T-cell (primary cell): Measurements from ENCODE around the gene DTX2. TPM values are rescaled to one million over a fixed set of nuclear protein-coding genes. Genes with fewer than 3 reads are reported as not detected.
"Not testable (repeated sequence)": the region's sequence is repeated elsewhere in the genome, so short reads cannot be mapped to it uniquely, and the experiment has no call there.

Experiments used
- ATAC-seq, 4 experiments: fragments of 200-7000 bp in 3 of 4; fragments of 150-1000 bp in 1 of 4; cut with Tn5 transposase; replicated peaks in 1 of 4; 1 replicate in 3 of 4; 2 replicates in 1 of 4; pipeline ENCODE4 v1.10.0; 2021; ENCODE audit warnings: moderate library complexity in 3 of 4, mild to moderate bottlenecking in 2 of 4, moderate number of reproducible peaks in 1 of 4
- CTCF ChIA-PET, 2 donors: fragments of 300-600 bp; sonication (Branson Sonifier 250); formaldehyde crosslinking; loops; one replicate each; lab custom pipeline; 2022; ENCODE audit warnings: antibody characterized with exemption in 2 of 2; lab: Charles Lee
- POLR2A ChIA-PET, 2 donors: fragments of 300-600 bp; sonication (Branson Sonifier 250); formaldehyde crosslinking; loops; one replicate each; lab custom pipeline; 2022; ENCODE audit warnings: antibody characterized with exemption in 2 of 2; lab: Charles Lee
- DNase-seq, 35 experiments: peaks; one replicate each; pipeline versions ENCODE4 v3.0.0 to v3.0.0-alpha.2; 2013 to 2023
- H3K27ac ChIP-seq: one replicate; pipeline ENCODE4 v1.5.1; 2013; ENCODE audit warnings: low read length
- H3K27me3 ChIP-seq, 2 experiments: replicated peaks in 1 of 2; 1 replicate in 1 of 2; 2 replicates in 1 of 2; pipeline versions ENCODE4 v1.6.1 to v1.7.0; 2013; ENCODE audit warnings: low read length in 1 of 2, mixed read lengths in 1 of 2; ENCODE audit not compliant: control insufficient read depth in 2 of 2, insufficient read depth in 2 of 2; ENCODE audit errors: extremely low read depth in 1 of 2
- H3K36me3 ChIP-seq, 2 donors: 1 replicate in 1 of 2; 2 replicates in 1 of 2; pipeline versions ENCODE4 v1.6.1 to v1.7.0; 2013; ENCODE audit warnings: low read length in 1 of 2; ENCODE audit not compliant: control insufficient read depth in 2 of 2, insufficient read depth in 1 of 2; ENCODE audit errors: extremely low read depth in 1 of 2
- H3K4me1 ChIP-seq, 2 experiments: 1 replicate in 1 of 2; 2 replicates in 1 of 2; pipeline versions ENCODE4 v1.6.1 to v1.7.0; 2013; ENCODE audit warnings: low read length in 2 of 2, mixed read lengths in 1 of 2; ENCODE audit not compliant: insufficient read depth in 2 of 2, control insufficient read depth in 1 of 2; ENCODE audit errors: extremely low read depth in 1 of 2
- H3K4me3 ChIP-seq, 2 donors: 1 replicate in 1 of 2; 2 replicates in 1 of 2; pipeline versions ENCODE4 v1.5.1 to v1.7.0; 2013; ENCODE audit warnings: mild to moderate bottlenecking in 2 of 2, low read length in 1 of 2, moderate library complexity in 1 of 2; ENCODE audit not compliant: control insufficient read depth in 1 of 2; ENCODE audit errors: extremely low read depth in 1 of 2
- H3K9me3 ChIP-seq: 2 replicates; pipeline ENCODE4 v1.7.0; 2013
- H3K27ac Mint-ChIP-seq, 2 donors: one replicate each; pipeline ENCODE4 v1.8.0; 2020 to 2021; ENCODE audit warnings: mild to moderate bottlenecking in 2 of 2, mixed read lengths in 2 of 2
- H3K27me3 Mint-ChIP-seq, 2 donors: one replicate each; pipeline ENCODE4 v1.8.0; 2021 to 2022; ENCODE audit warnings: mixed read lengths in 2 of 2
- H3K36me3 Mint-ChIP-seq: one replicate; pipeline ENCODE4 v1.8.0; 2021; ENCODE audit warnings: mixed read lengths
- H3K4me1 Mint-ChIP-seq, 3 donors: one replicate each; pipeline ENCODE4 v1.8.0; 2020 to 2022; ENCODE audit warnings: mixed read lengths in 3 of 3, mild to moderate bottlenecking in 1 of 3
- H3K4me3 Mint-ChIP-seq, 3 donors: one replicate each; pipeline ENCODE4 v1.8.0; 2020 to 2022; ENCODE audit warnings: mild to moderate bottlenecking in 3 of 3, mixed read lengths in 3 of 3, moderate library complexity in 3 of 3
- H3K9me3 Mint-ChIP-seq, 3 donors: one replicate each; pipeline ENCODE4 v1.8.0; 2020 to 2022; ENCODE audit warnings: mixed read lengths in 3 of 3
- WGBS: methylation state at CpG from one replicate; pipeline ENCODE4 v1.1.5; 2013; ENCODE audit warnings: missing lambda C conversion rate; ENCODE audit not compliant: insufficient coverage; 5-methylcytosine and 5-hydroxymethylcytosine counted together
- total RNA-seq, 35 experiments: library from RNA in 6 of 35; stranded (reverse) in 6 of 35; fragments of 120-200 nt in 1 of 35; gene quantifications; one replicate each; pipeline versions ENCODE4 v1.2.1 to v1.2.4 and lab custom pipeline; 2013 to 2026

DTX2 gene
- total RNA-seq, 5 donors from 2014 or later (not counting 1 experiment from before 2014, with no cell fraction given): 29.0 to 56.6 (median 42.3) TPM

- ChIA-PET CTCF (no interaction called here), POLR2A (interaction anchor here in 1 of 2 donors (0.7 kb wide), 1 partner anchor 141 kb away, joined by 6 read pairs; no protein-coding TSS in a partner anchor)
- Mint-ChIP-seq H3K4me1 (peaks cover 1 to 8% (median 6%) of the 10 kb centered on the region in 3 donors), H3K27ac (peak overlapping the region in 1 of 2 donors; percentile 22), H3K9me3 (no peaks in the 10 kb centered on the region), H3K27me3 (peaks cover 0 to 7% of the 10 kb centered on the region in 2 donors), H3K36me3 (no peaks in the 10 kb centered on the region), H3K4me3 (no peak overlapping the region)
- ATAC-seq (no peak), DNase-seq (no peak)
- H3K27me3 ChIP-seq: peaks cover 0 to 17% of the 10 kb centered on the region in 2 experiments
- H3K4me1 ChIP-seq: peaks cover 0 to 8% of the 10 kb centered on the region in 2 experiments
- H3K9me3 ChIP-seq: no peaks in the 10 kb centered on the region
- WGBS: 79% methylated on average over 5 of the region's 9 CpGs
- no peaks in the 10 kb centered on the region for H3K36me3 ChIP-seq
- no peak overlapping the region for H3K27ac ChIP-seq
- no peak overlapping the region for H3K4me3 ChIP-seq
These were observed 36.4 kb upstream of the DTX2 start for GRCh38 chr7:76425156-76425555.

- H3K4me1 ChIP-seq, H3K36me3 ChIP-seq, H3K4me1 Mint-ChIP-seq, H3K9me3 ChIP-seq, H3K4me3 Mint-ChIP-seq, DNase-seq, H3K9me3 Mint-ChIP-seq, ATAC-seq, H3K4me3 ChIP-seq, H3K27me3 Mint-ChIP-seq, H3K27ac Mint-ChIP-seq, H3K27ac ChIP-seq, CTCF ChIA-PET, H3K36me3 Mint-ChIP-seq: not testable (repeated sequence)
- POLR2A ChIA-PET: interaction anchor here in 1 of 2 donors (0.7 kb wide), 1 partner anchor 142 kb away, joined by 6 read pairs; no protein-coding TSS in a partner anchor
- 100% methylated on average over 1 of the region's 4 CpGs for WGBS
- H3K27me3 ChIP-seq: peaks cover 0 to 17% of the 10 kb centered on the region in 2 experiments
These were observed 36.0 kb upstream of the DTX2 start for GRCh38 chr7:76425558-76425957.

GRCh38 chr7:76426246-76426645, 35.3 kb upstream of the DTX2 start:
- ChIA-PET POLR2A (no interaction called here), CTCF (interaction anchor here in 1 of 2 donors (0.6 kb wide), 1 partner anchor 54 kb away, joined by 3 read pairs; no protein-coding TSS in a partner anchor)
- Mint-ChIP-seq H3K4me1 (peaks cover 0 to 8% (median 6%) of the 10 kb centered on the region in 3 donors), H3K4me3 (no peak overlapping the region), H3K36me3 (no peaks in the 10 kb centered on the region), H3K9me3 (no peaks in the 10 kb centered on the region), H3K27ac (no peak overlapping the region), H3K27me3 (peaks cover 0 to 6% of the 10 kb centered on the region in 2 donors)
- no peak for DNase-seq
- no peak for ATAC-seq
- H3K27ac ChIP-seq: no peak overlapping the region
- H3K27me3 ChIP-seq: peaks cover 0 to 17% of the 10 kb centered on the region in 2 experiments
- peaks cover 0 to 8% of the 10 kb centered on the region in 2 experiments for H3K4me1 ChIP-seq
- WGBS: 93% methylated on average over 3 of the region's 4 CpGs
- no peak overlapping the region for H3K4me3 ChIP-seq
- H3K36me3 ChIP-seq: no peaks in the 10 kb centered on the region
- no peaks in the 10 kb centered on the region for H3K9me3 ChIP-seq

DNA sequence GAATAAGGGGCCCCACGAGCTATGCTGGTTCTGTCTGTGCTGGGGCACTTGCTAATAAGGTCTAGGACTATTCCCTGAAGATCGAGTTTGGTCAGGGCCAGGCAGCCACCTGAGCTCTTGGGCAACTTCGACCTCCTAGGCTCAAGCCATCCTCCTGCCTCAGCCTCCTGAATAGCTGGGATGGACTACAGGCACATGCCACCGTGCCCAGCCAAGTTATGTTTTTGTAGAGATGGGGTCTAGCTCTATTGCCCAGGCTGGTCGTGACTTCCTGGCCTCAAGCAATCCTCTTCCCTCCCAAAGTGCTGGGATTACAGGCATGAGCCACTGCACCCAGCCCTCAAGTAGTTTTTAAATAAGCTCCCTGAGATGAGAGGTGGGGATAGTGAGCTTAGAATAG, 33.9 kb upstream of the DTX2 start:
- Histone ChIP-seq H3K4me1 (peaks cover 0 to 8% of the 10 kb centered on the region in 2 experiments), H3K36me3 (no peaks in the 10 kb centered on the region), H3K27me3 (peaks cover 0 to 11% of the 10 kb centered on the region in 2 experiments), H3K4me3 (no peak overlapping the region), H3K27ac (no peak overlapping the region), H3K9me3 (no peaks in the 10 kb centered on the region)
- H3K27ac Mint-ChIP-seq: no peak overlapping the region
- ChIA-PET CTCF (interaction anchor here in 1 of 2 donors (0.6 kb wide), 1 partner anchor 9 kb away, joined by 5 read pairs; no protein-coding TSS in a partner anchor), POLR2A (no interaction called here)
- H3K9me3 Mint-ChIP-seq: no peaks in the 10 kb centered on the region
- H3K4me1 Mint-ChIP-seq: peaks cover 0 to 8% (median 6%) of the 10 kb centered on the region in 3 donors
- H3K4me3 Mint-ChIP-seq: no peak overlapping the region
- no peak for ATAC-seq
- DNase-seq: no peak
- WGBS: 86% methylated on average over 2 of the region's 5 CpGs
- peaks cover 0 to 3% of the 10 kb centered on the region in 2 donors for H3K27me3 Mint-ChIP-seq
- no peaks in the 10 kb centered on the region for H3K36me3 Mint-ChIP-seq

DNA sequence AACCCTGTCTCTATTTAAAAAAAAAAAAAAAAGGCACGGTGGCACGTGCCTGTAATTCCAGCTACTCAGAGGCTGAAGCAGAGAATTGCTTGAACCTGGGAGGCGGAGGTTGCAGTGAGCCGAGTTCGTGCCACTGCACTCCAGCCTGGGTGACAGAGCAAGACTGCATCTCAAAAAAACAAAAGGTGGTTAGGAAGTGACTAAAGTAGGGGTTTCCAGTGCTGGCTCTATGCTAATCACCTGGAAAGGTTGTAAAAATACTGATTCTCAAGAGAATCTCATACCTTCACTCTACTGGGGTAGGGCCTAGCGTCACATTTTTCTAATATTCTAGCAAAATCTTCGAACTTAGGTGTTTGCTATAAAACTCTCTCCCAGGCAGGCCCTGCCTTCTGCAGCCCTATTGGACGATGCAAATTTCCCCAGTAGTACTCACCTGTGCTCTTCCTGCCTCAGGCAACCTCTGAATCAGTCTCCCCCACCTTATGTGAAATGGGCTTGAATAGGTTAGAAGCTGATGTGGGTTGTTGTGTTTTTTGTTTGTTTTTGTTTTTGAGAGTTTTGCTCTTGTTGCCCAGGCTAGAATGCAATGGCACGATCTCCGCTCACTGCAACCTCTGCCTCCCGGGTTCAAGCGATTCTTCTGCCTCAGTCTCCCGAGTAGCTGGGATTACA, 33.2 kb upstream of the DTX2 start:
- H3K4me3 Mint-ChIP-seq: no peak overlapping the region

GRCh38 chr7:76428868-76429805, 32.4 kb upstream of the DTX2 start:
- Mint-ChIP-seq H3K27me3 (no peaks in the 10 kb centered on the region), H3K27ac (no peak overlapping the region), H3K9me3 (no peaks in the 10 kb centered on the region), H3K36me3 (no peaks in the 10 kb centered on the region), H3K4me3 (no peak overlapping the region), H3K4me1 (peaks cover 0 to 8% (median 6%) of the 10 kb centered on the region in 3 donors)
- no peak overlapping the region for H3K27ac ChIP-seq
- no peaks in the 10 kb centered on the region for H3K9me3 ChIP-seq
- H3K4me3 ChIP-seq: no peak overlapping the region
- ATAC-seq: no peak
- H3K4me1 ChIP-seq: peaks cover 0 to 8% of the 10 kb centered on the region in 2 experiments
- CTCF ChIA-PET: interaction anchor here in 1 of 2 donors (0.6 kb wide), 1 partner anchor 919 kb away, joined by 4 read pairs; no protein-coding TSS in a partner anchor
- H3K36me3 ChIP-seq: no peaks in the 10 kb centered on the region
- 90% methylated on average over 15 of the region's 18 CpGs for WGBS
- H3K27me3 ChIP-seq: peaks cover 0 to 7% of the 10 kb centered on the region in 2 experiments
- DNase-seq: peak in 1 of 35 experiments; percentile 20
- POLR2A ChIA-PET: no interaction called here

More for the DNA sequence above, 33.2 kb upstream of the DTX2 start:
- peaks cover 0 to 11% of the 10 kb centered on the region in 2 experiments for H3K27me3 ChIP-seq
- H3K9me3 Mint-ChIP-seq: no peaks in the 10 kb centered on the region
- ATAC-seq (no peak), DNase-seq (no peak)
- H3K27me3 Mint-ChIP-seq: no peaks in the 10 kb centered on the region
- no peak overlapping the region for H3K4me3 ChIP-seq
- ChIA-PET POLR2A (no interaction called here), CTCF (no interaction called here)
- peaks cover 0 to 8% of the 10 kb centered on the region in 2 experiments for H3K4me1 ChIP-seq
- H3K4me1 Mint-ChIP-seq: peaks cover 0 to 8% (median 6%) of the 10 kb centered on the region in 3 donors
- H3K27ac ChIP-seq: no peak overlapping the region
- no peaks in the 10 kb centered on the region for H3K9me3 ChIP-seq
- H3K36me3 ChIP-seq: no peaks in the 10 kb centered on the region
- WGBS: 96% methylated on average over 7 of the region's 13 CpGs
- H3K36me3 Mint-ChIP-seq: no peaks in the 10 kb centered on the region
- H3K27ac Mint-ChIP-seq: no peak overlapping the region
